ENCODE data around the gene EIF5A. TPM values are rescaled to one million over a fixed set of nuclear protein-coding genes. Genes with fewer than 3 reads are reported as not detected.

The EIF5A gene
- total and polyA plus RNA-seq, 9 of the 15 experiments (the other 6 are each of a cell fraction or from before 2014, with no cell fraction given), result 22.9 to 1,163 (median 772) TPM

DNA sequence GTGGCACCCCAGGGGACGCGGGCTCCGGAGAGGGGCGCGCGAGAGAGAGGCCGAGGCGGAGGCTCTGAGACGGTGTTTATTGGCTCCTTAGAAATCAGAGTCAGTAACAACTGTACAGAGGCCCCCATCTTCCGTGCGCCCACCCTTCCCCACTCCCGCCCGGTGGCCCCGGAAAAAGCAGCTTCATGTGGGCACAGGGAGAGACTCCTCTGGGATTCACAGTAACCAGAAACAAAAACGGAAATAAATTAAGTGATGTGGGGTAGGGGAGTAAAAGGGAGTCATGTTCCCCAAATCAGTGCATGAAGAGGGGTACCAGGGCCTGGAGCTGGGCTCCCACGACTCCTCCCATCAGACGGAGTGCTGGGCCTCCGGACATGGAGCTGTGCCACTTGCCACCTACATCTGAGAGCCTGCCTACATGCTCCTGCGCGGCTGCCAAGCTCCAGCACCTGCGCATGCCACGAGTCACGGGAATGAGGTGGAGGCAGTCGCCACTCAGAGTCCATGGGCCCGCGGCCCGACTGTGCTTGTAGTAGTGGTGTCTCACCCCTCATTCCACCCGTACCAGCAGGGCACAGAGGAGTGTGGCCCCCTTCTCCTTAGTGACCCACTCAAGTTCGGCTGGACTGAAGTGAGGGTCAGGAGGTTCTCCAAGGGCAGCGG lies 8.3 kb downstream of the EIF5A start (continued):
- TF ChIP-seq EHMT2 (IDR thresholded peaks at IDR 0.05) (no peak), L3MBTL2 (IDR thresholded peaks at IDR 0.05) (0 out of 2 replicates have a peak, but pooled peaks have one; percentile 3), C11orf30 (IDR thresholded peaks at IDR 0.05; ENCODE audit: low read depth) (peak; percentile 2; the same call in 1 of the 2 replicates), PHF21A (IDR thresholded peaks at IDR 0.05; ENCODE audit: borderline replicate concordance, low read depth) (0 out of 2 replicates have a peak, but pooled peaks have one; percentile 40), SUPT5H (IDR thresholded peaks at IDR 0.05) (0 out of 2 replicates have a peak, but pooled peaks have one; percentile 4), MCM3 (IDR thresholded peaks at IDR 0.05) (no peak), ZNF561 (CRISPR knock-in tag; conservative IDR thresholded peaks at IDR 0.05) (no peak), ZNF589 (CRISPR knock-in tag; IDR thresholded peaks at IDR 0.05; ENCODE audit: low read depth) (no peak), KLF16 (IDR thresholded peaks at IDR 0.05) (0 out of 2 replicates have a peak, but pooled peaks have one; percentile 1), CBX5 (IDR thresholded peaks at IDR 0.05; ENCODE audit: borderline replicate concordance, low read depth) (no peak), ZFX (CRISPR knock-in tag; IDR thresholded peaks at IDR 0.05) (peak; percentile 8; the same call in 1 of the 2 replicates), ZNF764 (CRISPR knock-in tag; IDR thresholded peaks at IDR 0.05; ENCODE audit: low read depth) (no peak)
- TF ChIP-seq, protein P1, sequence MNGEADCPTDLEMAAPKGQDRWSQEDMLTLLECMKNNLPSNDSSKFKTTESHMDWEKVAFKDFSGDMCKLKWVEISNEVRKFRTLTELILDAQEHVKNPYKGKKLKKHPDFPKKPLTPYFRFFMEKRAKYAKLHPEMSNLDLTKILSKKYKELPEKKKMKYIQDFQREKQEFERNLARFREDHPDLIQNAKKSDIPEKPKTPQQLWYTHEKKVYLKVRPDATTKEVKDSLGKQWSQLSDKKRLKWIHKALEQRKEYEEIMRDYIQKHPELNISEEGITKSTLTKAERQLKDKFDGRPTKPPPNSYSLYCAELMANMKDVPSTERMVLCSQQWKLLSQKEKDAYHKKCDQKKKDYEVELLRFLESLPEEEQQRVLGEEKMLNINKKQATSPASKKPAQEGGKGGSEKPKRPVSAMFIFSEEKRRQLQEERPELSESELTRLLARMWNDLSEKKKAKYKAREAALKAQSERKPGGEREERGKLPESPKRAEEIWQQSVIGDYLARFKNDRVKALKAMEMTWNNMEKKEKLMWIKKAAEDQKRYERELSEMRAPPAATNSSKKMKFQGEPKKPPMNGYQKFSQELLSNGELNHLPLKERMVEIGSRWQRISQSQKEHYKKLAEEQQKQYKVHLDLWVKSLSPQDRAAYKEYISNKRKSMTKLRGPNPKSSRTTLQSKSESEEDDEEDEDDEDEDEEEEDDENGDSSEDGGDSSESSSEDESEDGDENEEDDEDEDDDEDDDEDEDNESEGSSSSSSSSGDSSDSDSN (IDR thresholded peaks at IDR 0.05; ENCODE audit: borderline replicate concordance in 1 of 2, low read depth in 2 of 2, low read length in 2 of 2), result 0 out of 4 replicates have a peak, but pooled peaks of 1 of the 2 experiments have one; percentile 1
